GM12878 (cell line): ENCODE data around the gene DGLUCY. TPM values are rescaled to one million over a fixed set of nuclear protein-coding genes. Genes with fewer than 3 reads are reported as not detected.

ENCODE experiments used
- ATAC-seq: fragments of 200-7000 bp; cut with Tn5 transposase; 3 replicates; pipeline ENCODE4 v1.9.1; 2020; ENCODE audit warnings: mild to moderate bottlenecking, moderate library complexity
- BruUV-seq: library from RNA; stranded (reverse); fragments of 400-500 nt; replicated peaks from 2 replicates; lab custom pipeline; 2021; lab: Mats Ljungman, UMichigan
- CTCF ChIA-PET: fragments of 300-600 bp; sonication (Branson Sonifier 250); formaldehyde crosslinking; extraction: SDS; loops from one replicate; lab custom pipeline; 2021; ENCODE audit warnings: inconsistent platforms; lab: Yijun Ruan, JAX
- POLR2A ChIA-PET: fragments of 350-600 bp; formaldehyde crosslinking; extraction: SDS; loops from one replicate; lab custom pipeline; 2021; ENCODE audit warnings: inconsistent platforms; lab: Charles Lee
- RAD21 ChIA-PET: fragments of 300-600 bp; sonication (Branson Sonifier 250); formaldehyde crosslinking; loops from one replicate; lab custom pipeline; 2023; ENCODE audit warnings: antibody characterized with exemption; ENCODE audit not compliant: unreplicated experiment; lab: Charles Lee
- SMC1A ChIA-PET: fragments of 300-600 bp; sonication (Branson Sonifier 250); formaldehyde crosslinking; loops from one replicate; lab custom pipeline; 2023; ENCODE audit not compliant: unreplicated experiment, uncharacterized antibody; lab: Charles Lee
- DNase-seq: peaks from one replicate; pipeline ENCODE4 v3.0.0-alpha.2; 2011; ENCODE audit warnings: low read depth, low spot score
- FAIRE-seq: peaks from 3 replicates; lab custom pipeline; 2011; peaks lifted over from hg19 to GRCh38; lab: Jason Lieb, UNC
- H2AFZ ChIP-seq: 2 replicates; pipeline ENCODE4 v1.6.0; 2011; ENCODE audit warnings: low read depth, low read length, control low read depth; ENCODE audit not compliant: control insufficient read depth
- H3K27ac ChIP-seq: 2 replicates; pipeline ENCODE4 v1.5.1; 2011; ENCODE audit warnings: control low read depth; ENCODE audit not compliant: control insufficient read depth, insufficient read depth
- H3K27me3 ChIP-seq, 2 experiments: replicated peaks in 1 of 2; 2 replicates each; pipeline versions ENCODE4 v1.6.0 to v1.6.1; 2011; ENCODE audit warnings: low read length in 1 of 2; ENCODE audit not compliant: control insufficient read depth in 2 of 2, insufficient read depth in 2 of 2
- H3K36me3 ChIP-seq, 2 experiments: 2 replicates each; pipeline ENCODE4 v1.5.1; 2011; ENCODE audit warnings: low read length in 1 of 2; ENCODE audit not compliant: control insufficient read depth in 2 of 2, insufficient read depth in 2 of 2
- H3K4me1 ChIP-seq: 2 replicates; pipeline ENCODE4 v1.6.1; 2011; ENCODE audit warnings: mild to moderate bottlenecking, low read length, moderate library complexity, mixed read lengths; ENCODE audit not compliant: control insufficient read depth, insufficient read depth
- H3K4me2 ChIP-seq: 2 replicates; pipeline ENCODE4 v1.6.0; 2011; ENCODE audit warnings: control low read depth; ENCODE audit not compliant: control insufficient read depth, insufficient read depth
- H3K4me3 ChIP-seq: fragments of 200-600 bp; sonication (generic); 2 replicates; pipeline ENCODE4 v1.5.1; 2016
- H3K79me2 ChIP-seq: 2 replicates; pipeline ENCODE4 v1.6.0; 2011; ENCODE audit warnings: low read length; ENCODE audit not compliant: control insufficient read depth, insufficient read depth
- H3K9ac ChIP-seq: 2 replicates; pipeline ENCODE4 v1.8.0; 2011; ENCODE audit warnings: low read length, control low read depth, mixed read lengths; ENCODE audit not compliant: control insufficient read depth, insufficient read depth
- H3K9me3 ChIP-seq: replicated peaks from 3 replicates; pipeline ENCODE4 v1.5.1; 2011; ENCODE audit warnings: mild to moderate bottlenecking, low read length; ENCODE audit not compliant: control insufficient read depth, insufficient read depth
- H4K20me1 ChIP-seq: 2 replicates; pipeline ENCODE4 v1.6.0; 2011; ENCODE audit not compliant: control insufficient read depth, insufficient read depth
- ATF3 ChIP-seq: IDR thresholded peaks from 2 replicates; pipeline ENCODE4 v1.6.1; 2011; ENCODE audit warnings: low read depth, mild to moderate bottlenecking, low read length, moderate library complexity, borderline replicate concordance; ENCODE audit errors: extremely low read depth
- ETV6 ChIP-seq, 2 experiments: fragments of 450-650 bp in 1 of 2; IDR thresholded peaks in 1 of 2; conservative IDR thresholded peaks in 1 of 2; 2 replicates each; pipeline ENCODE4 v1.6.1; 2014; ENCODE audit warnings: antibody characterized with exemption in 1 of 2, borderline replicate concordance in 1 of 2, low read depth in 1 of 2, mild to moderate bottlenecking in 1 of 2, moderate library complexity in 1 of 2
- HCFC1 ChIP-seq: fragments of 150-350 bp; IDR thresholded peaks from 2 replicates; pipeline ENCODE4 v1.6.1; 2014; ENCODE audit warnings: low read length
- SIX5 ChIP-seq: IDR thresholded peaks from 2 replicates; pipeline ENCODE4 v1.6.1; 2011; ENCODE audit warnings: mild to moderate bottlenecking, low read depth, low read length, moderate library complexity; ENCODE audit not compliant: severe bottlenecking
- USF1 ChIP-seq: IDR thresholded peaks from 2 replicates; pipeline ENCODE4 v1.6.1; 2011; ENCODE audit warnings: borderline replicate concordance, low read depth, mild to moderate bottlenecking, moderate library complexity, mixed read lengths, low read length; ENCODE audit not compliant: insufficient read depth; ENCODE audit errors: extremely low read length
- WRNIP1 ChIP-seq: IDR thresholded peaks from 2 replicates; pipeline ENCODE4 v1.6.1; 2011; ENCODE audit warnings: low read depth, low read length, improper control_type of control experiment, borderline replicate concordance
- YY1 ChIP-seq: IDR thresholded peaks from 2 replicates; pipeline ENCODE4 v1.6.1; 2011; ENCODE audit warnings: low read depth, mild to moderate bottlenecking, low read length
- ZBTB33 ChIP-seq: fragments of 450-650 bp; IDR thresholded peaks from 2 replicates; pipeline ENCODE4 v1.6.1; 2017; ENCODE audit warnings: mild to moderate bottlenecking
- ZBTB4 ChIP-seq: fragments of 450-650 bp; formaldehyde crosslinking; IDR thresholded peaks from 2 replicates; pipeline ENCODE4 v1.4.0; 2022; ENCODE audit warnings: mild to moderate bottlenecking, moderate library complexity
- WGBS: methylation state at CpG from one replicate; pipeline ENCODE4 v1.1.6; 2016; ENCODE audit warnings: low lambda C conversion rate; ENCODE audit not compliant: insufficient replicate concordance, insufficient coverage; ENCODE audit errors: missing lambda C conversion rate; 5-methylcytosine and 5-hydroxymethylcytosine counted together
- in situ Hi-C: fragments of 300-500 bp; cut with MboI; formaldehyde crosslinking; loops from 9 replicates; pipeline ENCODE4 v1.14.3; 2018; ENCODE audit warnings: mixed read lengths
- intact Hi-C: fragments of 100-400 bp; cut with micrococcal nuclease; formaldehyde crosslinking; loops from one replicate; pipeline ENCODE4 v1.14.2; 2022; ENCODE audit not compliant: unreplicated experiment
- polyA plus RNA-seq, 11 experiments: library from polyadenylated mRNA; depleted of rRNA in 4 of 11; unstranded in 6 of 11; stranded (reverse) in 5 of 11; fragments of >200 nt; fragmentation: Nextera tagmentation in 4 of 11; fragmentation: Illumina TruSeq in 1 of 11; extraction: Ambion mirVana in 4 of 11; extraction: Trizol in 1 of 11; gene quantifications; 1 replicate in 1 of 11; 2 replicates in 10 of 11; pipeline versions ENCODE4 v1.2.1 to v1.2.3, GENCODE V29; 2011 to 2016; ENCODE audit warnings: inconsistent platforms in 2 of 11, missing spikeins in 2 of 11, low read depth in 1 of 11
- total RNA-seq, 4 experiments: library from RNA; depleted of rRNA in 3 of 4; stranded (reverse); fragments of >200 nt in 3 of 4; fragmentation: Illumina TruSeq in 1 of 4; extraction: Trizol in 1 of 4; gene quantifications; 2 replicates each; pipeline versions ENCODE4 v1.2.1 to v1.2.3, GENCODE V29; 2013 to 2021

Gene DGLUCY
- total and polyA plus RNA-seq, 10 of the 15 experiments (the other 5 are each of a cell fraction or from before 2014, with no cell fraction given): 15.0 to 70.3 (median 55.1) TPM

GRCh38 chr14:91229743-91230200 is 115.9 kb downstream of the DGLUCY start (continued):
- TF ChIP-seq ZBTB4 (CRISPR knock-in tag): peak; percentile 54; the same call in 1 of the 2 replicates
- peak in 1 of 2 experiments; percentile 98; a peak in 2 of 4 replicates for TF ChIP-seq ETV6 (conservative IDR thresholded peaks at IDR 0.05 in 1 of 2, IDR thresholded peaks at IDR 0.05 in 1 of 2; ENCODE audit: borderline replicate concordance in 1 of 2, low read depth in 1 of 2)

GRCh38 chr14:91230397-91231035 is 116.6 kb downstream of the DGLUCY start:
- FAIRE-seq: no peak
- no peak overlapping the region for H2AFZ ChIP-seq
- H3K4me3 ChIP-seq: no peak overlapping the region
- in situ Hi-C loops (no loop called here), intact Hi-C loops (no loop called here)
- ChIA-PET POLR2A (interaction anchor here (0.7 to 4.6 kb wide), 2 partner anchors 9 to 13 kb away, joined by 3 to 108 read pairs; partner anchors contain the start of gene GPR68), SMC1A (interaction anchor here (5.5 to 5.7 kb wide), 2 partner anchors 11 to 20 kb away, joined by 81 to 142 read pairs; partner anchors contain the start of gene GPR68), RAD21 (interaction anchor here (5.5 kb wide), 1 partner anchor 12 kb away, joined by 90 read pairs; the partner anchor contains the start of gene GPR68), CTCF (interaction anchor here (4.7 kb wide), 1 partner anchor 11 kb away, joined by 59 read pairs; the partner anchor contains the start of gene GPR68)
- BruUV-seq: no TSS peak
- H3K79me2 ChIP-seq: no peaks in the 10 kb centered on the region; the same call in 1 of the 2 replicates
- TF ChIP-seq SIX5 (peak; percentile 43), USF1 (peak; percentile 25), ATF3 (peak; percentile 32; the same call in 1 of the 2 replicates), ZBTB33 (no peak), WRNIP1 (no peak), YY1 (peak; percentile 74; the same call in 1 of the 2 replicates), HCFC1 (peak; percentile 43; the same call in 1 of the 2 replicates)
- H3K27ac ChIP-seq: peak overlapping the region; percentile 92
- WGBS: 39% methylated on average over 4 of the region's 4 CpGs
- H4K20me1 ChIP-seq: no peaks in the 10 kb centered on the region
- DNase-seq: no peak
- H3K27me3 ChIP-seq: no peaks in the 10 kb centered on the region
- H3K9ac ChIP-seq: peak overlapping the region; percentile 54; the same call in 1 of the 2 replicates
- ATAC-seq: no peak
- peaks cover 0 to 8% of the 10 kb centered on the region in 2 experiments; a peak in 2 of 4 replicates for H3K36me3 ChIP-seq
- H3K9me3 ChIP-seq: peaks cover 10% of the 10 kb centered on the region
- peaks cover 53% of the 10 kb centered on the region for H3K4me1 ChIP-seq
- peak overlapping the region; percentile 73 for H3K4me2 ChIP-seq
